Spleen (tissue), 7 donors: ENCODE results near the gene ARMC9.

Source experiments
- POLR2A ChIP-seq, 3 donors: fragments of 450-650 bp; IDR thresholded peaks; one replicate each; pipeline ENCODE4 v1.5.1; 2017; ENCODE audit warnings: antibody characterized with exemption in 3 of 3, mild to moderate bottlenecking in 1 of 3
- POLR2AphosphoS5 ChIP-seq, 3 donors: sonication (generic); formaldehyde crosslinking; IDR thresholded peaks; one replicate each; pipeline ENCODE4 v1.5.1; 2017; ENCODE audit warnings: antibody characterized with exemption in 3 of 3
- TF ChIP-seq, protein P1 (sequence below), 11 experiments: fragments of 200-600 bp in 7 of 11; fragments of 450-650 bp in 4 of 11; sonication (generic) in 4 of 11; IDR thresholded peaks in 8 of 11; conservative IDR thresholded peaks in 3 of 11; 1 replicate in 7 of 11; 2 replicates in 4 of 11; pipeline versions ENCODE4 v1.4.0 to v1.8.0; 2016 to 2021; ENCODE audit warnings: antibody characterized with exemption in 11 of 11, inconsistent platforms in 4 of 11, mild to moderate bottlenecking in 1 of 11
- donor health status: DM: no; HTN: no; CAD: no; lungs with moderate emphysema.
- donor health status: DM: no; HTN: no; CAD: no.
- donor health status: DM: no; HTN: no; CAD: no.

DNA sequence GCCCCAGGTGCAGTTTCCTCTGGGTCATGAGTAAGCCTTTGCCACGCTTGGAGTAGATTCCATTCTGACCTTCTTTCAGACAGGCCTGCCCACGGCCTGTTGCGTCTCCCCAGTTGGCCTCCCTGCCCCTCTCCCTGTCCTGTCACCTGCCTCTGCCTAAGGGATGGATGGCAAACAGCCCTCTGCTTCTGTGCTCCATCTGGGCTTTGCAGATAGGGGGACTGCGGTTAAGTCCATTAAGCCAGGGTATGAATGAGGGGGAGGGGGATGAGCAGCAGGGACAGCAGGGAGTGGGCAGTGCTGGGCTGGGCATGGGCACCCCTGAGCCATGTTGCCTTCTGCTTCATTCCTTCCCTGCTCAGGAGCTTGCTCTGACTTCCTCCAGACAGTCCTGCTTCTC lies 159.5 kb downstream of the ARMC9 start:
- no peak for TF ChIP-seq POLR2AphosphoS5 (IDR thresholded peaks at IDR 0.05)
- TF ChIP-seq, protein P1, sequence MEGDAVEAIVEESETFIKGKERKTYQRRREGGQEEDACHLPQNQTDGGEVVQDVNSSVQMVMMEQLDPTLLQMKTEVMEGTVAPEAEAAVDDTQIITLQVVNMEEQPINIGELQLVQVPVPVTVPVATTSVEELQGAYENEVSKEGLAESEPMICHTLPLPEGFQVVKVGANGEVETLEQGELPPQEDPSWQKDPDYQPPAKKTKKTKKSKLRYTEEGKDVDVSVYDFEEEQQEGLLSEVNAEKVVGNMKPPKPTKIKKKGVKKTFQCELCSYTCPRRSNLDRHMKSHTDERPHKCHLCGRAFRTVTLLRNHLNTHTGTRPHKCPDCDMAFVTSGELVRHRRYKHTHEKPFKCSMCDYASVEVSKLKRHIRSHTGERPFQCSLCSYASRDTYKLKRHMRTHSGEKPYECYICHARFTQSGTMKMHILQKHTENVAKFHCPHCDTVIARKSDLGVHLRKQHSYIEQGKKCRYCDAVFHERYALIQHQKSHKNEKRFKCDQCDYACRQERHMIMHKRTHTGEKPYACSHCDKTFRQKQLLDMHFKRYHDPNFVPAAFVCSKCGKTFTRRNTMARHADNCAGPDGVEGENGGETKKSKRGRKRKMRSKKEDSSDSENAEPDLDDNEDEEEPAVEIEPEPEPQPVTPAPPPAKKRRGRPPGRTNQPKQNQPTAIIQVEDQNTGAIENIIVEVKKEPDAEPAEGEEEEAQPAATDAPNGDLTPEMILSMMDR (IDR thresholded peaks at IDR 0.05 in 8 of 11, conservative IDR thresholded peaks at IDR 0.05 in 3 of 11) = no peak
- TF ChIP-seq POLR2A (IDR thresholded peaks at IDR 0.05) = no peak
